H9 (cell line): Measurements from ENCODE around the gene AADACL3. TPM values are rescaled to one million over a fixed set of nuclear protein-coding genes. Genes with fewer than 3 reads are reported as not detected.

Experiments used
- DNase-seq: peaks from one replicate; pipeline ENCODE4 v3.0.0-alpha.2; 2017
- H2AFZ ChIP-seq: one replicate; pipeline ENCODE4 v1.6.1; 2013; ENCODE audit warnings: mild to moderate bottlenecking, low read length, control low read depth, moderate library complexity
- H2AK5ac ChIP-seq: 2 replicates; pipeline ENCODE4 v1.6.1; 2013; ENCODE audit warnings: low read length, control low read depth, mixed read lengths; ENCODE audit not compliant: insufficient read length
- H2BK120ac ChIP-seq: one replicate; pipeline ENCODE4 v1.6.1; 2013; ENCODE audit warnings: low read depth, mild to moderate bottlenecking, low read length, control low read depth, inconsistent platforms; ENCODE audit not compliant: poor library complexity, severe bottlenecking
- H2BK12ac ChIP-seq: 2 replicates; pipeline ENCODE4 v1.6.1; 2013; ENCODE audit warnings: low read length, control low read depth, mixed read lengths, low read depth; ENCODE audit not compliant: insufficient read length
- H2BK15ac ChIP-seq: 2 replicates; pipeline ENCODE4 v1.6.1; 2013; ENCODE audit warnings: low read depth, low read length, control low read depth
- H2BK20ac ChIP-seq: one replicate; pipeline ENCODE4 v1.6.1; 2013; ENCODE audit warnings: low read depth, mild to moderate bottlenecking, low read length, control low read depth, inconsistent platforms; ENCODE audit not compliant: poor library complexity, severe bottlenecking
- H2BK5ac ChIP-seq: 2 replicates; pipeline ENCODE4 v1.6.1; 2013; ENCODE audit warnings: low read length, control low read depth, mixed read lengths; ENCODE audit not compliant: insufficient read length
- H3K14ac ChIP-seq: 2 replicates; pipeline ENCODE4 v1.6.1; 2013; ENCODE audit warnings: low read length, control low read depth; ENCODE audit not compliant: insufficient read depth
- H3K18ac ChIP-seq: 2 replicates; pipeline ENCODE4 v1.6.1; 2013; ENCODE audit warnings: low read depth, mild to moderate bottlenecking, mixed read lengths, low read length, control low read depth; ENCODE audit not compliant: insufficient read length
- H3K23ac ChIP-seq: 2 replicates; pipeline ENCODE4 v1.6.1; 2013; ENCODE audit warnings: low read length, control low read depth, mixed read lengths, low read depth; ENCODE audit not compliant: insufficient read length
- H3K23me2 ChIP-seq: 2 replicates; pipeline ENCODE4 v1.6.1; 2013; ENCODE audit warnings: low read depth, mild to moderate bottlenecking, mixed read lengths, low read length, control low read depth; ENCODE audit not compliant: insufficient read length, poor library complexity, severe bottlenecking
- H3K27ac ChIP-seq: 2 replicates; pipeline ENCODE4 v1.5.1; 2013; ENCODE audit warnings: low read length, control low read depth, mixed read lengths, low read depth; ENCODE audit not compliant: insufficient read length
- H3K27me3 ChIP-seq: 2 replicates; pipeline ENCODE4 v1.6.1; 2013; ENCODE audit warnings: low read length, control low read depth, inconsistent platforms; ENCODE audit not compliant: insufficient read depth
- H3K4ac ChIP-seq: 2 replicates; pipeline ENCODE4 v1.6.1; 2013; ENCODE audit warnings: low read depth, mild to moderate bottlenecking, control low read depth, inconsistent platforms, low read length, moderate library complexity
- H3K4me1 ChIP-seq: 2 replicates; pipeline ENCODE4 v1.6.1; 2013; ENCODE audit warnings: low read length, control low read depth, inconsistent platforms; ENCODE audit not compliant: insufficient read depth
- H3K4me2 ChIP-seq: 2 replicates; pipeline ENCODE4 v1.6.1; 2013; ENCODE audit warnings: low read length, control low read depth, mixed read lengths; ENCODE audit not compliant: insufficient read length, insufficient read depth
- H3K56ac ChIP-seq: 2 replicates; pipeline ENCODE4 v1.6.1; 2013; ENCODE audit warnings: low read depth, mild to moderate bottlenecking, mixed read lengths, low read length, control low read depth; ENCODE audit not compliant: insufficient read length
- H3K79me1 ChIP-seq: 2 replicates; pipeline ENCODE4 v1.6.1; 2013; ENCODE audit warnings: low read depth, mild to moderate bottlenecking, moderate library complexity, low read length, control low read depth, inconsistent platforms; ENCODE audit not compliant: insufficient read depth, poor library complexity, severe bottlenecking
- H3K79me2 ChIP-seq: 2 replicates; pipeline ENCODE4 v1.6.1; 2013; ENCODE audit warnings: low read length, control low read depth, inconsistent platforms; ENCODE audit not compliant: insufficient read depth
- H3K9ac ChIP-seq: 2 replicates; pipeline ENCODE4 v1.6.1; 2013; ENCODE audit warnings: low read length, control low read depth, mixed read lengths; ENCODE audit not compliant: insufficient read length; ENCODE audit errors: extremely low read depth
- H3K9me3 ChIP-seq: one replicate; pipeline ENCODE4 v1.6.1; 2013; ENCODE audit warnings: low read depth, low read length, inconsistent platforms; ENCODE audit not compliant: control insufficient read depth
- H3T11ph ChIP-seq: one replicate; pipeline ENCODE4 v1.6.1; 2013; ENCODE audit warnings: mild to moderate bottlenecking, low read length, control low read depth, inconsistent platforms
- H4K20me1 ChIP-seq: one replicate; pipeline ENCODE4 v1.6.1; 2013; ENCODE audit not compliant: control insufficient read depth, insufficient read length, insufficient read depth
- H4K5ac ChIP-seq: 2 replicates; pipeline ENCODE4 v1.6.1; 2013; ENCODE audit warnings: low read depth, mild to moderate bottlenecking, mixed read lengths, low read length, control low read depth; ENCODE audit not compliant: insufficient read length
- H4K8ac ChIP-seq: replicated peaks from 2 replicates; pipeline ENCODE4 v1.6.1; 2013; ENCODE audit warnings: low read length, control low read depth, mixed read lengths, low read depth; ENCODE audit not compliant: insufficient read length
- H4K91ac ChIP-seq: 2 replicates; pipeline ENCODE4 v1.6.1; 2013; ENCODE audit warnings: low read depth, mild to moderate bottlenecking, moderate library complexity, mixed read lengths, low read length, control low read depth; ENCODE audit not compliant: insufficient read length
- H3K27ac Mint-ChIP-seq, 3 experiments: 2 replicates in 2 of 3; 3 replicates in 1 of 3; pipeline ENCODE4 v1.8.0; 2020 to 2021; ENCODE audit warnings: mixed read lengths in 3 of 3, mild to moderate bottlenecking in 1 of 3, moderate library complexity in 1 of 3
- H3K27me3 Mint-ChIP-seq: 2 replicates; pipeline ENCODE4 v1.8.0; 2021; ENCODE audit warnings: low read depth, mild to moderate bottlenecking, moderate library complexity, mixed read lengths
- H3K36me3 Mint-ChIP-seq, 3 experiments: 2 replicates in 2 of 3; 3 replicates in 1 of 3; pipeline ENCODE4 v1.8.0; 2020 to 2021; ENCODE audit warnings: low read depth in 3 of 3, mixed read lengths in 3 of 3; ENCODE audit not compliant: insufficient read depth in 1 of 3
- H3K4me1 Mint-ChIP-seq, 2 experiments: 2 replicates each; pipeline ENCODE4 v1.8.0; 2020; ENCODE audit warnings: mixed read lengths in 2 of 2
- H3K4me3 Mint-ChIP-seq, 2 experiments: 2 replicates in 1 of 2; 3 replicates in 1 of 2; pipeline ENCODE4 v1.8.0; 2020 to 2021; ENCODE audit warnings: mild to moderate bottlenecking in 2 of 2, mixed read lengths in 2 of 2, moderate library complexity in 1 of 2
- H3K9me3 Mint-ChIP-seq, 2 experiments: 2 replicates in 1 of 2; 3 replicates in 1 of 2; pipeline ENCODE4 v1.8.0; 2020; ENCODE audit warnings: mild to moderate bottlenecking in 2 of 2, mixed read lengths in 2 of 2, moderate library complexity in 1 of 2
- WGBS: extraction: QIAGEN DNeasy Blood & Tissue Kit; methylation state at CpG from one replicate; pipeline ENCODE4 v1.1.7; 2013; ENCODE audit warnings: missing lambda C conversion rate, low lambda C conversion rate, mixed read lengths; ENCODE audit not compliant: insufficient read length; ENCODE audit errors: extremely low coverage; 5-methylcytosine and 5-hydroxymethylcytosine counted together
- total RNA-seq: library from RNA; stranded (reverse); gene quantifications from 2 replicates; pipeline ENCODE4 v1.2.1, GENCODE V29; 2021
- TF ChIP-seq, protein P1 (sequence below): fragments of 200-600 bp; sonication (generic); conservative IDR thresholded peaks from 3 replicates; pipeline ENCODE4 v1.8.0; 2021; ENCODE audit warnings: antibody characterized with exemption, mild to moderate bottlenecking

The AADACL3 gene
- total RNA-seq, 1 experiment from 2014 or later, result 0.22 TPM

DNA sequence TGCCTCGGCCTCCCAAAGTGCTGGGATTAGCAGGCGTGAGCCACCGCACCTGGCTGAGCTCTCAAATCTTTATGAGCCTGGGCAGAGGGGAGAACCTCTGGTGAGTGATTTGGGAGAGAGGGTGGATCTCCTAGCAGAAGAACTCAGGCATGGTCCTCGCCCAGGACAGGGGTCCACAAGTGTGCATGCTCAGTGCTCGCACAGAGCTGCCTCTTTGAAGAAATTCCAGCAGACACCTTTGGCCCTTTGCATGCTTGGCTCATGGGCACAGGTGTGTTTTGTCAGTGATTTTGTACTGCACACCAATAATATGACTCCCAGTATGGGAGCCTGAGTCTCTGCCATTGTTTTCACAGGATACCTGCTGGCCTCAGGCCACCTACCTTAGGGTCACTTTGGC, 45.9 kb downstream of the AADACL3 start:
- no peak overlapping the region for H3K23ac ChIP-seq
- no peak overlapping the region for H3T11ph ChIP-seq
- H4K5ac ChIP-seq, result no peak overlapping the region
- H3K9ac ChIP-seq, result no peak overlapping the region
- no peak overlapping the region for H2AFZ ChIP-seq
- no peak overlapping the region for H3K4me3 Mint-ChIP-seq
- no peaks in the 10 kb centered on the region for H3K79me1 ChIP-seq
- no peak overlapping the region for H3K4ac ChIP-seq
- no peak overlapping the region for H2BK120ac ChIP-seq
- H3K27me3 Mint-ChIP-seq, result peaks cover 12% of the 10 kb centered on the region
- H3K18ac ChIP-seq, result no peak overlapping the region
- H3K27ac ChIP-seq, result no peak overlapping the region
- H2BK5ac ChIP-seq, result no peak overlapping the region
- no peak overlapping the region for H2BK20ac ChIP-seq
- WGBS, result no CpG with 5 or more reads among the region's 5 CpGs
- no peaks in the 10 kb centered on the region for H3K27me3 ChIP-seq
- no peak overlapping the region for H3K14ac ChIP-seq
- no peak overlapping the region for H4K8ac ChIP-seq
- TF ChIP-seq, protein P1, sequence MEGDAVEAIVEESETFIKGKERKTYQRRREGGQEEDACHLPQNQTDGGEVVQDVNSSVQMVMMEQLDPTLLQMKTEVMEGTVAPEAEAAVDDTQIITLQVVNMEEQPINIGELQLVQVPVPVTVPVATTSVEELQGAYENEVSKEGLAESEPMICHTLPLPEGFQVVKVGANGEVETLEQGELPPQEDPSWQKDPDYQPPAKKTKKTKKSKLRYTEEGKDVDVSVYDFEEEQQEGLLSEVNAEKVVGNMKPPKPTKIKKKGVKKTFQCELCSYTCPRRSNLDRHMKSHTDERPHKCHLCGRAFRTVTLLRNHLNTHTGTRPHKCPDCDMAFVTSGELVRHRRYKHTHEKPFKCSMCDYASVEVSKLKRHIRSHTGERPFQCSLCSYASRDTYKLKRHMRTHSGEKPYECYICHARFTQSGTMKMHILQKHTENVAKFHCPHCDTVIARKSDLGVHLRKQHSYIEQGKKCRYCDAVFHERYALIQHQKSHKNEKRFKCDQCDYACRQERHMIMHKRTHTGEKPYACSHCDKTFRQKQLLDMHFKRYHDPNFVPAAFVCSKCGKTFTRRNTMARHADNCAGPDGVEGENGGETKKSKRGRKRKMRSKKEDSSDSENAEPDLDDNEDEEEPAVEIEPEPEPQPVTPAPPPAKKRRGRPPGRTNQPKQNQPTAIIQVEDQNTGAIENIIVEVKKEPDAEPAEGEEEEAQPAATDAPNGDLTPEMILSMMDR, result no peak
- H2BK15ac ChIP-seq, result no peak overlapping the region
- no peak overlapping the region for H3K56ac ChIP-seq
- no peak for DNase-seq
- no peak overlapping the region for H3K4me2 ChIP-seq
- H3K4me1 ChIP-seq, result no peaks in the 10 kb centered on the region
- H3K36me3 Mint-ChIP-seq, result no peaks in the 10 kb centered on the region
- H3K9me3 Mint-ChIP-seq, result peaks cover 0 to 3% of the 10 kb centered on the region in 2 experiments; a peak in 2 of 5 replicates
- no peaks in the 10 kb centered on the region for H3K23me2 ChIP-seq
- no peak overlapping the region for H3K27ac Mint-ChIP-seq
- H4K20me1 ChIP-seq, result no peaks in the 10 kb centered on the region
- no peak overlapping the region for H2AK5ac ChIP-seq
- no peaks in the 10 kb centered on the region for H3K9me3 ChIP-seq
- H3K79me2 ChIP-seq, result no peaks in the 10 kb centered on the region
- no peak overlapping the region for H4K91ac ChIP-seq
- peaks cover 0 to 7% of the 10 kb centered on the region in 2 experiments; a peak in 1 of 4 replicates for H3K4me1 Mint-ChIP-seq
- no peak overlapping the region for H2BK12ac ChIP-seq
